Suprapubic skin (tissue), 3 donors: ENCODE data around the gene TUBE1.
"Not testable (repeated sequence)": the region's sequence is repeated elsewhere in the genome, so short reads cannot be mapped to it uniquely, and the experiment has no call there.

Experiments used
- CTCF ChIP-seq, 2 donors: fragments of 200-600 bp in 1 of 2; fragments of 450-650 bp in 1 of 2; sonication (generic) in 1 of 2; IDR thresholded peaks; one replicate each; pipeline ENCODE4 v1.5.1; 2016 to 2019; ENCODE audit warnings: antibody characterized with exemption in 2 of 2, mild to moderate bottlenecking in 1 of 2, moderate library complexity in 1 of 2
- POLR2A ChIP-seq, 2 donors: fragments of 450-650 bp; IDR thresholded peaks; one replicate each; pipeline ENCODE4 v1.6.1; 2017; ENCODE audit warnings: antibody characterized with exemption in 2 of 2, mild to moderate bottlenecking in 2 of 2, moderate library complexity in 2 of 2

GRCh38 chr6:112047523-112047922 lies 39.8 kb downstream of the TUBE1 start:
- TF ChIP-seq CTCF, POLR2A (IDR thresholded peaks at IDR 0.05): not testable (repeated sequence)
